ENCODE measurements around the gene ZNF593.

ZNF593 gene

DNA sequence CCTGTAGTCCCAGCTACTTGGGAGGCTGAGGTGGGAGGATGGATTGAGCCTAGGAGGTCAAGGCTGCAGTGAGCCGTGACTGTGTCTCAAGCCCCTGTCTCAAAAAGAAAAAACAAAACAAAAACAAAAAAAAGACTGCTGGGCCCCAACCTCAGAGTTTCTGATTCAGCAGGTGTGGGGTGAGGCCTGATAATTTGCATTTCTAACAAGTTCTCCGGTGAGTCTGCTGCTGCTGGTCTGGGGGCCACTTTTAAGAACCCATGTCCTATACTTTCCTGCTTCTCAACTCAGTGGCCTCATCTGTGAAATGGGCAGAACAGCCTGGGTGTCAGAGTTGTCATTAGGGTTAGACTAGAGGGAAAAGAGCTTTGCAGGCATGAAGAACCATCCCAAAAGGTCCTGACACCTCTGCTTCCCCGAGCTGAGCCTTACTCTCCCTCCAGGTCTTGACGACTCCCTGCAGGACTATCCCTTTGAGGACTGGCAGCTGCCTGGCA, 10.3 kb downstream of the ZNF593 start:
- Histone ChIP-seq H3K27ac (ENCODE audit: low read depth, low read length) (no peak overlapping the region), H3K4me1 (ENCODE audit: insufficient read depth, low read length) (no peaks in the 10 kb centered on the region), H3K4me3 (ENCODE audit: low read depth in 1 of 2, low read length in 2 of 2) (no peak overlapping the region), H3K9me3 (ENCODE audit: low read length) (no peaks in the 10 kb centered on the region), H3K36me3 (ENCODE audit: insufficient read depth, low read length) (no peaks in the 10 kb centered on the region), H3K27me3 (ENCODE audit: control insufficient read depth in 1 of 2, insufficient read depth in 2 of 2, low read length in 2 of 2) (no peaks in the 10 kb centered on the region), H3K9ac (ENCODE audit: low read length) (no peak overlapping the region)

DNA sequence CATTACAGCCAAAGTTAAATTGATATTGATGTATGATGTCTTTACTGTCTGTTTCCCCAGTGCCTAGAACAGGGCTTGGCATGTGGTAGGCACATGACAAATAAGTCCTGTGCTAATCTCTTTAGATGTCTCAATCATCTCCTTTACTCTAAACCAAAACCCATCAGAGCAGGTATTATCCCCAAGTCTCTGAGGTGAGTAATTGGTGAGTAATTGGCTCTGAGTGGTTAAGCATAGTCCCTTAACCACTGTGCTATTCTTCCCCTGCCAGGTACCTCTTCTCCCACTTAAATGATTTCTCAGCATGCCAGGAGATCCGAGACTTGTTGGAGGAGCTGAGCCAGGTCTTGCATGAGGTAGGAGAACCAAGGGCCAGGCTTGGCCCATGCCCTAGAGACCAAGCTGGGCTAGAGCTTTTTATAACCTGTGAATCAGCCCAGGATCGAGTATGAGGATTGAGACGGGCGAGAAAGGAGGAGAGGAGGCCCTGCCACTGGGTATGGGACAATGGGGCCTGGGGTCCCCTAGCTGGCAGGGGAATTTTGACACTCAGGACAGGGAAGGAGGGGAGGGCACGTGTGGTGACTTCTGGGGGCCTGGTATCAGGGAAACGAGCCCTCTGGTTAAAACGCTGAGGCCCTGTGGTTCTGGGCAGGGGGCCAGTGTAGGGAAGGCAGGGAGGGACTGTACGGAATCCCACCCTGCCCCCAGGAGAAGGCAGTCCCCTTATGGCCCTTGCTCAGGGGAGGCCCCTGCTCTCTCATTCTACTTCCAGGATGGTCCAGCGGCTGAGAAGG, 12.1 kb downstream of the ZNF593 start:
- Histone ChIP-seq H3K27ac (ENCODE audit: low read depth, low read length) (no peak overlapping the region), H3K9me3 (ENCODE audit: low read length) (no peaks in the 10 kb centered on the region), H3K9ac (ENCODE audit: low read length) (no peak overlapping the region), H3K4me1 (ENCODE audit: insufficient read depth, low read length) (no peaks in the 10 kb centered on the region), H3K27me3 (ENCODE audit: control insufficient read depth in 1 of 2, insufficient read depth in 2 of 2, low read length in 2 of 2) (no peaks in the 10 kb centered on the region), H3K4me3 (ENCODE audit: low read depth in 1 of 2, low read length in 2 of 2) (no peak overlapping the region), H3K36me3 (ENCODE audit: insufficient read depth, low read length) (no peaks in the 10 kb centered on the region)

DNA sequence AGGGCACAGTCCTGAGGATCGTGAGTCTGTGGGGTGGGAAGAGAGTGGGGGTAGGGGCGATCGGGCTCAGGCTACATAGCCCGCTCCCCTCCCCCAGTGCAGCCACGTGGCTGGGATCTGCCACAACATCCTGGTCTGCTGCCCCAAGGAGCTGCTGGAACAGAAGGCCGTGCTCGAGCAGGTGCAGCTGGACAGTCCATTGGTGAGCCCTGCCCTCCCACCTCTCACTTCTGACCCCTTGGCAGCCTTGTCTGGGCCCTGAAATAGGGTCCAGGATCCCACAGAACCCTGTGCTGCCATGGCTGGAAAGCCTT, 12.6 kb downstream of the ZNF593 start:
- no peak overlapping the region for H3K9ac ChIP-seq (ENCODE audit: low read length)
- H3K4me3 ChIP-seq (ENCODE audit: low read depth in 1 of 2, low read length in 2 of 2) = no peak overlapping the region
- H3K9me3 ChIP-seq (ENCODE audit: low read length) = no peaks in the 10 kb centered on the region
- no peaks in the 10 kb centered on the region for H3K27me3 ChIP-seq (ENCODE audit: control insufficient read depth in 1 of 2, insufficient read depth in 2 of 2, low read length in 2 of 2)
- H3K4me1 ChIP-seq (ENCODE audit: insufficient read depth, low read length) = no peaks in the 10 kb centered on the region
- H3K36me3 ChIP-seq (ENCODE audit: insufficient read depth, low read length) = no peaks in the 10 kb centered on the region
- no peak overlapping the region for H3K27ac ChIP-seq (ENCODE audit: low read depth, low read length)

DNA sequence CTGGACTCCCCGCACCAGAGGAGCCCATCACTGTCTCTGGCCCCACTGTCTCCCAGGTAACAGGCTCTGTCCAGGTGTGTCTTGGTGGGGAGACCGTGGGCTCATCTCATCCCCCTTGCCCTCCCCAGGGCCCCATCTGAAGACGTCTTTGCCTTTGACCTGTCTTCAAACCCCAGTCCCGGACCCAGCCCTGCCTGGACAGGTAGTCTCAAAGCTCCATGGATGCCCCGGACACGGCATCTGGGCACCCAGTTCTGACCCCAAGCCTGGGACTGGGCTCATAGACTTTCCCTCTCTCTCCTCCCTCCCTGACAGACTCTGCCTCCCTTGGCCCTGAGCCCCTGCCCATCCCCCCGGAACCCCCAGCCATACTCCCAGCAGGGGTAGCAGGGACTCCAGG, 14.4 kb downstream of the ZNF593 start:
- no peak overlapping the region for H3K9ac ChIP-seq (ENCODE audit: low read length)
- H3K27ac ChIP-seq (ENCODE audit: low read depth, low read length) = no peak overlapping the region
- H3K27me3 ChIP-seq (ENCODE audit: control insufficient read depth in 1 of 2, insufficient read depth in 2 of 2, low read length in 2 of 2) = no peaks in the 10 kb centered on the region
- no peaks in the 10 kb centered on the region for H3K36me3 ChIP-seq (ENCODE audit: insufficient read depth, low read length)
- no peaks in the 10 kb centered on the region for H3K9me3 ChIP-seq (ENCODE audit: low read length)
- no peaks in the 10 kb centered on the region for H3K4me1 ChIP-seq (ENCODE audit: insufficient read depth, low read length)
- H3K4me3 ChIP-seq (ENCODE audit: low read depth in 1 of 2, low read length in 2 of 2) = no peak overlapping the region

DNA sequence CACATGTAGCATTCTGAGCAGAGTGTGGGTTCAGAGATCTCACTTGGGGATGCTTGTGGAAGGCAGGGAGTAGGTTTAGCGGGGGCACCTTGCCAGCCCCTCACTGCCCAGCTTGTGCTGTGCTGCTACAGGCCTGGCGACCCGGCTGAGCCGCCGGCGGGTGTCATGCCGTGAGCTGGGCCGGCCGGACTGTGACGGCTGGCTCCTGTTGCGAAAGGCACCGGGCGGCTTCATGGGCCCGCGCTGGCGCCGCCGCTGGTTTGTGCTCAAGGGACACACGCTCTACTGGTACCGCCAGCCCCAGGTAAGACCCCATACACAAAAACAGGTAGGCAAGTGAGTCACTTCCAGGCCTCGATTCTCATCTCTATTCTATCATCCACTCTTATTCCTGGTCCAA, 15.2 kb downstream of the ZNF593 start:
- no peak overlapping the region for H3K9ac ChIP-seq (ENCODE audit: low read length)
- no peaks in the 10 kb centered on the region for H3K9me3 ChIP-seq (ENCODE audit: low read length)
- H3K27me3 ChIP-seq (ENCODE audit: control insufficient read depth in 1 of 2, insufficient read depth in 2 of 2, low read length in 2 of 2) = no peaks in the 10 kb centered on the region
- no peaks in the 10 kb centered on the region for H3K4me1 ChIP-seq (ENCODE audit: insufficient read depth, low read length)
- no peak overlapping the region for H3K27ac ChIP-seq (ENCODE audit: low read depth, low read length)
- no peak overlapping the region for H3K4me3 ChIP-seq (ENCODE audit: low read depth in 1 of 2, low read length in 2 of 2)
- no peaks in the 10 kb centered on the region for H3K36me3 ChIP-seq (ENCODE audit: insufficient read depth, low read length)

DNA sequence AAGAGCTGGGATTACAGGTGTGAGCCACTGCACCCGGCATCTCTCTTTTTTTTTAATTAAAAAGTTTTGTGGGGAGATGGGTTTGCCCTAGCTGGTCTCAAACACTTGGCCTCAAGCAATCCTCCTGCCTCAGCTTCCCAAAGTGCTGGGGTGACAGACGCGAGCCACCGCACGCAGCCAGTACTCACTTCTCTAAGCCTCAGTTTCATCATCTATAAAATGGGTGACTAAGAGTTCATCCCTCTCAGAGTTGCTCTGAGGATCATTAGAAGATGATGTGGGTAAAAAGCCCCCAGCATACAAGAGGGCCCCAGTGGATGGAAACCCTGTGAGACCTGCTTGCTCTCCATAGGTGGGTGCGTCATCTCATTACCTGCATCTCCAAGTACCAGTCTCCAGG, 18.2 kb downstream of the ZNF593 start:
- Histone ChIP-seq H3K4me1 (ENCODE audit: insufficient read depth, low read length) (no peaks in the 10 kb centered on the region), H3K27me3 (ENCODE audit: control insufficient read depth in 1 of 2, insufficient read depth in 2 of 2, low read length in 2 of 2) (no peaks in the 10 kb centered on the region), H3K9ac (ENCODE audit: low read length) (no peak overlapping the region), H3K36me3 (ENCODE audit: insufficient read depth, low read length) (no peaks in the 10 kb centered on the region), H3K9me3 (ENCODE audit: low read length) (no peaks in the 10 kb centered on the region), H3K4me3 (ENCODE audit: low read depth in 1 of 2, low read length in 2 of 2) (no peak overlapping the region), H3K27ac (ENCODE audit: low read depth, low read length) (no peak overlapping the region)

DNA sequence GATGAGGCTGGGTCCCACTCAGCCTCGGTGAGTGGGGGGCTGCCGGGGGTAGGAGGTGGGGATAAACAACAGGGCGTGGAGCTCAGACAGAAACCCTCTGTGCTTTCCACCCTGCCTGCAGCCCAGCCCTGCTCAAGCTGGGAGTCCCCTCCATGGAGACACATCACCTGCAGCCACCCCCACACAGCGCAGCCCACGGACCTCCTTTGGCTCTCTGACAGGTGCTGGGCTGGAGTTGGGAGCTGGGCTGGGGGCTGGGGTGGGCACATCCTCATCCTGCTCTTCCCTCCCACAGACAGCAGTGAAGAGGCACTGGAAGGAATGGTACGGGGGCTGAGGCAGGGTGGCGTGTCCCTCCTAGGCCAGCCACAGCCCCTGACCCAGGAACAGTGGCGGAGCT, 18.8 kb downstream of the ZNF593 start:
- H3K9ac ChIP-seq (ENCODE audit: low read length) = no peak overlapping the region
- no peaks in the 10 kb centered on the region for H3K9me3 ChIP-seq (ENCODE audit: low read length)
- no peak overlapping the region for H3K27ac ChIP-seq (ENCODE audit: low read depth, low read length)
- H3K36me3 ChIP-seq (ENCODE audit: insufficient read depth, low read length) = no peaks in the 10 kb centered on the region
- no peaks in the 10 kb centered on the region for H3K27me3 ChIP-seq (ENCODE audit: control insufficient read depth in 1 of 2, insufficient read depth in 2 of 2, low read length in 2 of 2)
- no peak overlapping the region for H3K4me3 ChIP-seq (ENCODE audit: low read depth in 1 of 2, low read length in 2 of 2)
- no peaks in the 10 kb centered on the region for H3K4me1 ChIP-seq (ENCODE audit: insufficient read depth, low read length)

DNA sequence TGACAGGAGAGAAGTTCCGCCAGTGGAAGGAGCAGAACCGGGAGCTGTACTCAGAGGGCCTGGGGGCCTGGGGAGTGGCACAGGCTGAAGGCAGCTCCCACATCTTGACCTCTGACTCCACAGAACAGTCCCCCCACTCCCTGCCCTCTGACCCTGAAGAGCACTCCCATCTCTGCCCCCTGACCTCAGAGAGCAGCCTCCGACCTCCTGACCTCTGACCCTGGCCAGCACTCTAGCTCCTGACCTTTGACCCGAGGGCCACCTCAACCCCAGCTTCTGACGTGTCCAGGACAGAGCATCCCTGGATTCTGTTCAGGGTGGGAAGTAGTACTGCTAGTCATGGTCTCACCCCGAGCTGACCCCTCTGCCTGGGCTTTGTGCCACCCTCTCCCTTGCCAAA, 19.6 kb downstream of the ZNF593 start:
- H3K9me3 ChIP-seq (ENCODE audit: low read length) = no peaks in the 10 kb centered on the region
- no peaks in the 10 kb centered on the region for H3K27me3 ChIP-seq (ENCODE audit: control insufficient read depth in 1 of 2, insufficient read depth in 2 of 2, low read length in 2 of 2)
- H3K4me3 ChIP-seq (ENCODE audit: low read depth in 1 of 2, low read length in 2 of 2) = no peak overlapping the region
- H3K27ac ChIP-seq (ENCODE audit: low read depth, low read length) = no peak overlapping the region
- H3K4me1 ChIP-seq (ENCODE audit: insufficient read depth, low read length) = no peaks in the 10 kb centered on the region
- H3K36me3 ChIP-seq (ENCODE audit: insufficient read depth, low read length) = no peaks in the 10 kb centered on the region
- no peak overlapping the region for H3K9ac ChIP-seq (ENCODE audit: low read length)

DNA sequence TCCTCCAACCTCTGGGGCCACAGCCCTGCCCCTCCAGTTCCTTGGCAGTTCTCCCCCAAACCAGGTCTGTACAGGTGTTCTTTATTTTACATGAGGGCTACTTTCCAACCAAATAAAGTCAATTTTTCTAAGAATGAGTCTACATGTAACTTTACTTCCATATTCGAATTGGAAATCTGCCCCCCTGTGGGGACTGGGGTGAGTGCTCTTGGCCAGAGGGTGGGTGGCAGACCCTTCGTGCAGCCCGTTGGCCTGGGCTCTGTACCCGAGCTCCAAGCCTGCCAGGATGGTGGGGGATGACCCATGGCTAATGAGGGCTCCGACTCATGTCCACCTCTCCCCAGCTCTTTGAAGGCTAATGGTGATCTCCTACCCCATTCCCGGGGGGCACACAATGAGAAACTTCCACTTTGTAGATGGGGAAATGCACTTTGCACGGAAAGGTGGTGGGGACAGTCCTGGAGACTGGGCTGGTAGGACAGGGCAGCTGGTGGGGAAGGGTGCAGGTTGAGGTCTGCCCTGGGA, 20.1 kb downstream of the ZNF593 start:
- H3K9me3 ChIP-seq (ENCODE audit: low read length) = no peaks in the 10 kb centered on the region
- no peak overlapping the region for H3K4me3 ChIP-seq (ENCODE audit: low read depth in 1 of 2, low read length in 2 of 2)
- no peaks in the 10 kb centered on the region for H3K4me1 ChIP-seq (ENCODE audit: insufficient read depth, low read length)
- H3K9ac ChIP-seq (ENCODE audit: low read length) = no peak overlapping the region
- H3K27me3 ChIP-seq (ENCODE audit: control insufficient read depth in 1 of 2, insufficient read depth in 2 of 2, low read length in 2 of 2) = no peaks in the 10 kb centered on the region
- no peak overlapping the region for H3K27ac ChIP-seq (ENCODE audit: low read depth, low read length)
- no peaks in the 10 kb centered on the region for H3K36me3 ChIP-seq (ENCODE audit: insufficient read depth, low read length)

DNA sequence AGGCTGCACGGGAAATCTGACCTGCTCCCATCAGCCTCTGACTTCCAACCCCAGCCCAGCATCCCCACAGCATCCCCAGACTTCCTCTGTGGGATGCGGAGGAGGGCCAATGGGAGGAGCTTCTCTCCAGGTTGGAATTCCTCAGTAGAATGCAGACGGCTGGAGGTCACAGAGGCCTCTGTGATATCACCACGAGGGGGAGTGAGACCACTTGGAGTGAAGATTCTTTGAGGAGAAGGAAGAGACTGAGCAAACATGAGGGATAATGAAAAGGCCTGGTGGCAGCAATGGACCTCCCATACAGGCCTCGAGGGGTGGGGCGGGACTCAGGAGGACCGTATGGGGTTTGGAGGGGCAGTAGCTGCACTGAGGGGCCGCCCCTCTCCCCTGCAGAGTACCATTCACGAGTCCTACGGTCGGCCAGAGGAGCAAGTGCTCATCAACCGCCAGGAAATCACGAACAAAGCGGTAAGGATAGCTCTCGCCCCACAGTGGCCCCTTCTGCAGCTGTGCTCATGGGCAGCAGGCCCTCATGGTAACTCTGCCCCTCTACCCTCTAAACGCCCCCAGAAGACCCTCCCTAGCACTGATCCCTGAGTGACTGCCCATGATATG, 20.8 kb downstream of the ZNF593 start, which contains the start of gene CATSPER4:
Gene CATSPER4, plus strand, starts transcription at position 230 of the 615 bp plus-strand sequence. Its CDS starts 26 bp downstream, at position 256.
- no peaks in the 10 kb centered on the region for H3K9me3 ChIP-seq (ENCODE audit: low read length)
- no peak within 1 kb of the TSS for H3K9ac ChIP-seq (ENCODE audit: low read length)
- H3K27ac ChIP-seq (ENCODE audit: low read depth, low read length) = no peak within 1 kb of the TSS
- no peak within 1 kb of the TSS for H3K4me3 ChIP-seq (ENCODE audit: low read depth in 1 of 2, low read length in 2 of 2)
- H3K27me3 ChIP-seq (ENCODE audit: control insufficient read depth in 1 of 2, insufficient read depth in 2 of 2, low read length in 2 of 2) = no peaks in the 10 kb centered on the region
- no peaks in the 10 kb centered on the region for H3K36me3 ChIP-seq (ENCODE audit: insufficient read depth, low read length)
- H3K4me1 ChIP-seq (ENCODE audit: insufficient read depth, low read length) = no peaks in the 10 kb centered on the region

DNA sequence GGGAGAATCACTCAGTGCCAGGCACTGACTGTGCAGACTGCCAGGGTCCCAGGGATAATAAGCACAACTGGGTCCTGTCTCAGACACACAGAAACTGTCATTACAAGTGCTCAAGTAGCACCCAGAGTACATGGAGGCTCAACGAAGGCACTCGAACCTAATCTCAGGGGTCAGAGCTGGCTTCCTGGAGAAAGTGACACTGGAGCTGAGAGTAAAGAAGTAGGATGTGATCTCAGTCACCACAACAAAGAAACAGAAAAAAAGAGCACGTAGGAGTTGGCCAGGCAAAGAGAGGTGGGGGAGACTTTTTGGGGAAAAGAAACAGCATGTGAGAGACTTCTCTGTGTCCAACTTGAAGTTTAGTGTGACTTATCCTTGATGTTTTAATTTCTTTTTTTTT, 22.0 kb downstream of the ZNF593 start:
- Histone ChIP-seq H3K27ac (ENCODE audit: low read depth, low read length) (no peak overlapping the region), H3K27me3 (ENCODE audit: control insufficient read depth in 1 of 2, insufficient read depth in 2 of 2, low read length in 2 of 2) (no peaks in the 10 kb centered on the region), H3K4me1 (ENCODE audit: insufficient read depth, low read length) (no peaks in the 10 kb centered on the region), H3K9me3 (ENCODE audit: low read length) (no peaks in the 10 kb centered on the region), H3K4me3 (ENCODE audit: low read depth in 1 of 2, low read length in 2 of 2) (no peak overlapping the region), H3K36me3 (ENCODE audit: insufficient read depth, low read length) (no peaks in the 10 kb centered on the region), H3K9ac (ENCODE audit: low read length) (no peak overlapping the region)

DNA sequence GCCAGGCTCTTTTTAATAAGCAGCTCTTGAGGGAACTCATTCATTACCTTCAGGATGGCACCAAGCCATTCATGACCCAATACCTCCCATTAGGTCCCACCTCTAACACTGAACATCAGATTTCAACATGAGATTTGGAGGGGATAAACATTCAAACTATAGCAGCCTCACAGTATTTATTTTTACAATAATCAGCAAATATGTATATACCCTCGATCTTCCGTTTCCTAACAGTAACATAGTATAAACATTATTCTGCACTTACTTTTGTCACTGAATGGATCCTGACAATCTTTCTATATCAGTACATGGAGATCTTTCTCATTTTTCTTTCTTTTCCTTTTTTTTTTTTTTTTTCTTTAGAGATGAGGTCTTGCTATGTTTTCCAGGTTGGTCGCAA, 26.1 kb downstream of the ZNF593 start:
- H3K4me1 ChIP-seq (ENCODE audit: insufficient read depth, low read length) = no peaks in the 10 kb centered on the region
- H3K9ac ChIP-seq (ENCODE audit: low read length) = no peak overlapping the region

More for the DNA sequence above, 26.1 kb downstream of the ZNF593 start:
- H3K27me3 ChIP-seq (ENCODE audit: control insufficient read depth in 1 of 2, insufficient read depth in 2 of 2, low read length in 2 of 2) = no peaks in the 10 kb centered on the region
- no peaks in the 10 kb centered on the region for H3K36me3 ChIP-seq (ENCODE audit: insufficient read depth, low read length)
- H3K27ac ChIP-seq (ENCODE audit: low read depth, low read length) = no peak overlapping the region
- no peaks in the 10 kb centered on the region for H3K9me3 ChIP-seq (ENCODE audit: low read length)
- H3K4me3 ChIP-seq (ENCODE audit: low read depth in 1 of 2, low read length in 2 of 2) = no peak overlapping the region
